ENCODE results near the gene RCN2. TPM values are rescaled to one million over a fixed set of nuclear protein-coding genes. Genes with fewer than 3 reads are reported as not detected.
"Not testable (repeated sequence)": the region's sequence is repeated elsewhere in the genome, so short reads cannot be mapped to it uniquely, and the experiment has no call there.

RCN2 gene
- total and polyA plus RNA-seq, 2 of the 8 experiments (the other 6 are each of a cell fraction or from before 2014, with no cell fraction given), result 65.6 to 137 TPM

DNA sequence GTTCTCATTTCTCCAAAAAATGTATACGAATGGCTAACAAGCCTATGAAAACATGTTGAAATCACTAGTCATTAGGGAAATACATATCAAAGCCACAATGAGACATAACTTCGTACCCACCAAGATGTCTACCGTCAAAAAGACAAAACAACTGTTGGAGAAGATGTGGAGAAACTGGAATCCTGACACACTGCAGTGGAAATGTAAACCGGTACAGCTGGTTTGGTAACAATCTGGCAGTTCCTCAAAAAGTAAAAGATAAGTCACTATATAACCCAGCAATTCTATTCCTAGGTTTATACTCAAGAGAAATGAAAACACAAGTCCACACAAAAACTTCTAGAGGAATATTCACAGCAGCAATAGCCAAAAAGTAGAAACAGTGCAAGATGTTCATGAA is 33.4 kb upstream of the RCN2 start (continued):
- TF ChIP-seq USF2 (IDR thresholded peaks at IDR 0.05; ENCODE audit: low read length) (no peak), SRF (IDR thresholded peaks at IDR 0.05; ENCODE audit: low read depth, low read length) (no peak), CHD2 (IDR thresholded peaks at IDR 0.05; ENCODE audit: low read length) (no peak), CHD1 (IDR thresholded peaks at IDR 0.05; ENCODE audit: low read depth, low read length) (no peak), JUND (IDR thresholded peaks at IDR 0.05; ENCODE audit: low read length) (no peak), KDM1A (IDR thresholded peaks at IDR 0.05; ENCODE audit: borderline replicate concordance, low read length) (no peak)

- H3K4me3 ChIP-seq (ENCODE audit: extremely low read depth in 1 of 4, insufficient read depth in 2 of 4, low read depth in 3 of 4, low read length in 4 of 4); H3K79me2 ChIP-seq (ENCODE audit: control insufficient read depth in 1 of 2, insufficient read depth in 2 of 2, low read length in 2 of 2); POLR2A ChIA-PET (ENCODE audit: partially characterized antibody); H2AFZ ChIP-seq (ENCODE audit: low read length); H3K56ac ChIP-seq (replicated peaks; ENCODE audit: insufficient read length, low read depth, low read length); H3K23me2 ChIP-seq (ENCODE audit: low read depth, low read length); H2AK5ac ChIP-seq (ENCODE audit: low read depth, low read length); H3K36me3 ChIP-seq (ENCODE audit: control insufficient read depth in 2 of 4, insufficient read depth in 4 of 4, low read length in 3 of 4); H4K8ac ChIP-seq (ENCODE audit: extremely low read depth, insufficient read depth, low read length); H3K9ac ChIP-seq (replicated peaks in 1 of 4; ENCODE audit: extremely low read depth in 1 of 4, low read depth in 3 of 4, low read length in 3 of 4); H3K23ac ChIP-seq (ENCODE audit: insufficient read length); H4K20me1 ChIP-seq (replicated peaks in 1 of 2; ENCODE audit: control insufficient read depth in 1 of 2, insufficient read depth in 2 of 2, low read length in 2 of 2); H3K18ac ChIP-seq (ENCODE audit: extremely low read depth, low read length); H4K91ac ChIP-seq (replicated peaks; ENCODE audit: insufficient read length, low read length); H3K79me1 ChIP-seq (ENCODE audit: low read depth, low read length); DNase-seq (ENCODE audit: low read depth in 1 of 2, low spot score in 2 of 2); H3K14ac ChIP-seq (ENCODE audit: insufficient read length); H3K27me3 ChIP-seq (replicated peaks in 1 of 4; ENCODE audit: control insufficient read depth in 3 of 4, extremely low read depth in 1 of 4, insufficient read depth in 3 of 4, low read length in 3 of 4); FAIRE-seq; H3K4ac ChIP-seq (replicated peaks; ENCODE audit: insufficient read length, low read depth, low read length); H3K4me2 ChIP-seq (ENCODE audit: insufficient read depth in 1 of 2, low read depth in 2 of 2, low read length in 2 of 2); H3K27ac ChIP-seq (ENCODE audit: low read depth, low read length); H4K5ac ChIP-seq (ENCODE audit: insufficient read length, low read depth, low read length); H3K4me1 ChIP-seq (replicated peaks in 1 of 4; ENCODE audit: control insufficient read depth in 3 of 4, insufficient read depth in 4 of 4, low read length in 3 of 4); H2BK120ac ChIP-seq (replicated peaks; ENCODE audit: low read depth, low read length); H2BK12ac ChIP-seq (ENCODE audit: low read depth, low read length); H2BK20ac ChIP-seq (ENCODE audit: low read length); H2BK15ac ChIP-seq (ENCODE audit: low read length); H2BK5ac ChIP-seq (ENCODE audit: low read depth, low read length): not testable (repeated sequence)
- WGBS, 2 experiments (ENCODE audit: extremely low coverage in 1 of 2, insufficient coverage in 1 of 2, insufficient read length in 1 of 2, insufficient replicate concordance in 2 of 2, low coverage in 1 of 2, low lambda C conversion rate in 2 of 2, missing lambda C conversion rate in 1 of 2), result 90% methylated on average over 37 of the region's 39 CpGs; no CpG with 5 or more reads in 1 of the 2 experiments
- CTCF ChIA-PET (ENCODE audit: partially characterized antibody), result interaction anchor here (1.1 kb wide), 1 partner anchor 571 kb away, joined by 3 read pairs; no protein-coding TSS in a partner anchor
- H3K9me3 ChIP-seq (ENCODE audit: insufficient read depth in 2 of 2, low read depth in 1 of 2, low read length in 1 of 2), result peaks cover 3 to 11% of the 10 kb centered on the region in 2 experiments; a peak in 3 of 4 replicates
These were observed 32.2 kb upstream of the RCN2 start for GRCh38 chr15:76899176-76899930.

Measured in H1 (cell line).